Left colon (tissue), 2 donors: ENCODE measurements around the gene SHISA9. TPM values are rescaled to one million over a fixed set of nuclear protein-coding genes. Genes with fewer than 3 reads are reported as not detected.

Experiments
- ATAC-seq: fragments of 200-7000 bp; cut with Tn5 transposase; one replicate; pipeline ENCODE4 v1.9.1; 2020; ENCODE audit warnings: mild to moderate bottlenecking, moderate library complexity
- DNase-seq, 2 donors: peaks; one replicate each; pipeline ENCODE4 v3.0.0-alpha.2; 2020
- intact Hi-C, 2 donors: fragments of 100-400 bp; cut with DNase I in 1 of 2; cut with micrococcal nuclease in 1 of 2; formaldehyde crosslinking; loops; one replicate each; pipeline versions ENCODE4 v1.11.2 to v1.14.0; 2022; cut with DNase I, micrococcal nuclease
- total RNA-seq, 2 donors: library from RNA; stranded (reverse); fragmentation: NEBNext Ultra II Directional; extraction: Animal tissue kit (Norgen Biotek cat#: 25700); gene quantifications; one replicate each; pipeline ENCODE4 v1.2.1, GENCODE V29; 2021
- donor health status: DM: no; HTN: no; CAD: no.
- donor health status: DM: yes; HTN: yes; CAD: no.

The SHISA9 gene
- total RNA-seq, 2 donors from 2014 or later = 1.5 to 2.3 TPM

- no peak for DNase-seq
- intact Hi-C loops = no loop called here
- no peak for ATAC-seq
Measured at GRCh38 chr16:13269905-13270528, 368.6 kb downstream of the SHISA9 start.

- intact Hi-C loops = no loop called here
- ATAC-seq = no peak
- DNase-seq = no peak
Measured at GRCh38 chr16:13270602-13271001, 369.2 kb downstream of the SHISA9 start.

GRCh38 chr16:13289515-13289914, 388.1 kb downstream of the SHISA9 start:
- no peak for ATAC-seq
- DNase-seq = no peak
- intact Hi-C loops = no loop called here

Other genes starting within 250 kb of the SHISA9 start
- 10 to 100 TPM; 22.0 to 24.0 TPM for gene CPPED1, start 97.7 kb upstream of the SHISA9 start, total RNA-seq